WTC11 (cell line): Measurements from ENCODE around the gene STK40.

Experiments
- ATF3 ChIP-seq: sonication (generic); formaldehyde crosslinking; conservative IDR thresholded peaks from 2 replicates; pipeline ENCODE4 v1.8.1; 2022; ENCODE audit warnings: mild to moderate bottlenecking, missing genetic modification reagents
- CBFB ChIP-seq: sonication (generic); formaldehyde crosslinking; IDR thresholded peaks from 2 replicates; pipeline ENCODE4 v1.8.1; 2022; ENCODE audit warnings: mild to moderate bottlenecking, low read depth, missing genetic modification reagents
- FOXJ3 ChIP-seq: sonication (generic); formaldehyde crosslinking; IDR thresholded peaks from 2 replicates; pipeline ENCODE4 v1.9.0; 2021; ENCODE audit warnings: missing genetic modification reagents, mild to moderate bottlenecking, borderline replicate concordance
- USF2 ChIP-seq: sonication (generic); formaldehyde crosslinking; IDR thresholded peaks from 2 replicates; pipeline ENCODE4 v1.8.1; 2023; ENCODE audit warnings: mild to moderate bottlenecking, missing genetic modification reagents, moderate library complexity
- TF ChIP-seq, protein P1 (sequence below): fragments of 200-600 bp; IDR thresholded peaks from 2 replicates; pipeline ENCODE4 v1.8.0; 2022; ENCODE audit warnings: antibody characterized with exemption
- TF ChIP-seq, protein P2 (sequence below): sonication (generic); formaldehyde crosslinking; IDR thresholded peaks from 2 replicates; pipeline ENCODE4 v1.8.0; 2022; ENCODE audit warnings: mild to moderate bottlenecking, missing genetic modification reagents
- TF ChIP-seq, protein P3 (sequence below): sonication (generic); formaldehyde crosslinking; IDR thresholded peaks from 2 replicates; pipeline ENCODE4 v1.8.0; 2023; ENCODE audit warnings: missing genetic modification reagents, mild to moderate bottlenecking, borderline replicate concordance
- TF ChIP-seq, protein P4 (sequence below): fragments of 250-450 bp; sonication (Bioruptor Pico); IDR thresholded peaks from 2 replicates; pipeline ENCODE4 v1.9.0; 2021; ENCODE audit warnings: mild to moderate bottlenecking

- TF ChIP-seq FOXJ3 (CRISPR knock-in tag), result no peak
- TF ChIP-seq USF2 (CRISPR knock-in tag), result no peak
- TF ChIP-seq, protein P1, sequence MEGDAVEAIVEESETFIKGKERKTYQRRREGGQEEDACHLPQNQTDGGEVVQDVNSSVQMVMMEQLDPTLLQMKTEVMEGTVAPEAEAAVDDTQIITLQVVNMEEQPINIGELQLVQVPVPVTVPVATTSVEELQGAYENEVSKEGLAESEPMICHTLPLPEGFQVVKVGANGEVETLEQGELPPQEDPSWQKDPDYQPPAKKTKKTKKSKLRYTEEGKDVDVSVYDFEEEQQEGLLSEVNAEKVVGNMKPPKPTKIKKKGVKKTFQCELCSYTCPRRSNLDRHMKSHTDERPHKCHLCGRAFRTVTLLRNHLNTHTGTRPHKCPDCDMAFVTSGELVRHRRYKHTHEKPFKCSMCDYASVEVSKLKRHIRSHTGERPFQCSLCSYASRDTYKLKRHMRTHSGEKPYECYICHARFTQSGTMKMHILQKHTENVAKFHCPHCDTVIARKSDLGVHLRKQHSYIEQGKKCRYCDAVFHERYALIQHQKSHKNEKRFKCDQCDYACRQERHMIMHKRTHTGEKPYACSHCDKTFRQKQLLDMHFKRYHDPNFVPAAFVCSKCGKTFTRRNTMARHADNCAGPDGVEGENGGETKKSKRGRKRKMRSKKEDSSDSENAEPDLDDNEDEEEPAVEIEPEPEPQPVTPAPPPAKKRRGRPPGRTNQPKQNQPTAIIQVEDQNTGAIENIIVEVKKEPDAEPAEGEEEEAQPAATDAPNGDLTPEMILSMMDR, result no peak
- TF ChIP-seq, protein P2, sequence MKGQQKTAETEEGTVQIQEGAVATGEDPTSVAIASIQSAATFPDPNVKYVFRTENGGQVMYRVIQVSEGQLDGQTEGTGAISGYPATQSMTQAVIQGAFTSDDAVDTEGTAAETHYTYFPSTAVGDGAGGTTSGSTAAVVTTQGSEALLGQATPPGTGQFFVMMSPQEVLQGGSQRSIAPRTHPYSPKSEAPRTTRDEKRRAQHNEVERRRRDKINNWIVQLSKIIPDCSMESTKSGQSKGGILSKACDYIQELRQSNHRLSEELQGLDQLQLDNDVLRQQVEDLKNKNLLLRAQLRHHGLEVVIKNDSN (CRISPR knock-in tag), result no peak
- TF ChIP-seq, protein P3, sequence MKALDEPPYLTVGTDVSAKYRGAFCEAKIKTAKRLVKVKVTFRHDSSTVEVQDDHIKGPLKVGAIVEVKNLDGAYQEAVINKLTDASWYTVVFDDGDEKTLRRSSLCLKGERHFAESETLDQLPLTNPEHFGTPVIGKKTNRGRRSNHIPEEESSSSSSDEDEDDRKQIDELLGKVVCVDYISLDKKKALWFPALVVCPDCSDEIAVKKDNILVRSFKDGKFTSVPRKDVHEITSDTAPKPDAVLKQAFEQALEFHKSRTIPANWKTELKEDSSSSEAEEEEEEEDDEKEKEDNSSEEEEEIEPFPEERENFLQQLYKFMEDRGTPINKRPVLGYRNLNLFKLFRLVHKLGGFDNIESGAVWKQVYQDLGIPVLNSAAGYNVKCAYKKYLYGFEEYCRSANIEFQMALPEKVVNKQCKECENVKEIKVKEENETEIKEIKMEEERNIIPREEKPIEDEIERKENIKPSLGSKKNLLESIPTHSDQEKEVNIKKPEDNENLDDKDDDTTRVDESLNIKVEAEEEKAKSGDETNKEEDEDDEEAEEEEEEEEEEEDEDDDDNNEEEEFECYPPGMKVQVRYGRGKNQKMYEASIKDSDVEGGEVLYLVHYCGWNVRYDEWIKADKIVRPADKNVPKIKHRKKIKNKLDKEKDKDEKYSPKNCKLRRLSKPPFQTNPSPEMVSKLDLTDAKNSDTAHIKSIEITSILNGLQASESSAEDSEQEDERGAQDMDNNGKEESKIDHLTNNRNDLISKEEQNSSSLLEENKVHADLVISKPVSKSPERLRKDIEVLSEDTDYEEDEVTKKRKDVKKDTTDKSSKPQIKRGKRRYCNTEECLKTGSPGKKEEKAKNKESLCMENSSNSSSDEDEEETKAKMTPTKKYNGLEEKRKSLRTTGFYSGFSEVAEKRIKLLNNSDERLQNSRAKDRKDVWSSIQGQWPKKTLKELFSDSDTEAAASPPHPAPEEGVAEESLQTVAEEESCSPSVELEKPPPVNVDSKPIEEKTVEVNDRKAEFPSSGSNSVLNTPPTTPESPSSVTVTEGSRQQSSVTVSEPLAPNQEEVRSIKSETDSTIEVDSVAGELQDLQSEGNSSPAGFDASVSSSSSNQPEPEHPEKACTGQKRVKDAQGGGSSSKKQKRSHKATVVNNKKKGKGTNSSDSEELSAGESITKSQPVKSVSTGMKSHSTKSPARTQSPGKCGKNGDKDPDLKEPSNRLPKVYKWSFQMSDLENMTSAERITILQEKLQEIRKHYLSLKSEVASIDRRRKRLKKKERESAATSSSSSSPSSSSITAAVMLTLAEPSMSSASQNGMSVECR (CRISPR knock-in tag), result no peak
- TF ChIP-seq, protein P4, sequence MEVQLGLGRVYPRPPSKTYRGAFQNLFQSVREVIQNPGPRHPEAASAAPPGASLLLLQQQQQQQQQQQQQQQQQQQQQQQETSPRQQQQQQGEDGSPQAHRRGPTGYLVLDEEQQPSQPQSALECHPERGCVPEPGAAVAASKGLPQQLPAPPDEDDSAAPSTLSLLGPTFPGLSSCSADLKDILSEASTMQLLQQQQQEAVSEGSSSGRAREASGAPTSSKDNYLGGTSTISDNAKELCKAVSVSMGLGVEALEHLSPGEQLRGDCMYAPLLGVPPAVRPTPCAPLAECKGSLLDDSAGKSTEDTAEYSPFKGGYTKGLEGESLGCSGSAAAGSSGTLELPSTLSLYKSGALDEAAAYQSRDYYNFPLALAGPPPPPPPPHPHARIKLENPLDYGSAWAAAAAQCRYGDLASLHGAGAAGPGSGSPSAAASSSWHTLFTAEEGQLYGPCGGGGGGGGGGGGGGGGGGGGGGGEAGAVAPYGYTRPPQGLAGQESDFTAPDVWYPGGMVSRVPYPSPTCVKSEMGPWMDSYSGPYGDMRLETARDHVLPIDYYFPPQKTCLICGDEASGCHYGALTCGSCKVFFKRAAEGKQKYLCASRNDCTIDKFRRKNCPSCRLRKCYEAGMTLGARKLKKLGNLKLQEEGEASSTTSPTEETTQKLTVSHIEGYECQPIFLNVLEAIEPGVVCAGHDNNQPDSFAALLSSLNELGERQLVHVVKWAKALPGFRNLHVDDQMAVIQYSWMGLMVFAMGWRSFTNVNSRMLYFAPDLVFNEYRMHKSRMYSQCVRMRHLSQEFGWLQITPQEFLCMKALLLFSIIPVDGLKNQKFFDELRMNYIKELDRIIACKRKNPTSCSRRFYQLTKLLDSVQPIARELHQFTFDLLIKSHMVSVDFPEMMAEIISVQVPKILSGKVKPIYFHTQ (CRISPR knock-in tag), result no peak
- TF ChIP-seq CBFB, result no peak
- no peak for TF ChIP-seq ATF3 (CRISPR knock-in tag)
Observed at GRCh38 chr1:36358514-36359084, 27.1 kb downstream of the STK40 start.
